PC-3 (cell line): ENCODE measurements around the gene ROR1. TPM values are rescaled to one million over a fixed set of nuclear protein-coding genes. Genes with fewer than 3 reads are reported as not detected.
"Not testable (repeated sequence)": the region's sequence is repeated elsewhere in the genome, so short reads cannot be mapped to it uniquely, and the experiment has no call there.

Source experiments
- ATAC-seq: fragments of 200-7000 bp; cut with Tn5 transposase; 2 replicates; pipeline ENCODE4 v1.9.1; 2020; ENCODE audit warnings: mild to moderate bottlenecking, moderate library complexity
- BruUV-seq: library from RNA; stranded (reverse); fragments of 400-500 nt; replicated peaks from 2 replicates; lab custom pipeline; 2021; lab: Mats Ljungman, UMichigan
- CTCF ChIA-PET: fragments of 300-600 bp; sonication (Branson Sonifier 250); formaldehyde crosslinking; loops from one replicate; lab custom pipeline; 2022; ENCODE audit warnings: antibody characterized with exemption; lab: Charles Lee
- POLR2A ChIA-PET: fragments of 300-600 bp; sonication (Branson Sonifier 250); formaldehyde crosslinking; loops from one replicate; lab custom pipeline; 2022; ENCODE audit warnings: antibody characterized with exemption; ENCODE audit not compliant: unreplicated experiment; lab: Charles Lee
- DNase-seq: peaks from one replicate; pipeline ENCODE4 v3.0.0-alpha.2; 2015
- H2AFZ ChIP-seq: fragments of 300-600 bp; sonication (generic); 2 replicates; pipeline ENCODE4 v1.6.0; 2016; ENCODE audit warnings: antibody characterized with exemption, low read length
- H3F3A ChIP-seq: fragments of 300-600 bp; sonication (generic); one replicate; pipeline ENCODE4 v1.6.0; 2017; ENCODE audit warnings: antibody characterized with exemption, low read length, control low read depth, mild to moderate bottlenecking; ENCODE audit not compliant: unreplicated experiment
- H3K27ac ChIP-seq: fragments of 300-600 bp; sonication (generic); 2 replicates; pipeline ENCODE4 v1.5.1; 2016; ENCODE audit warnings: mild to moderate bottlenecking, low read length
- H3K27me3 ChIP-seq: fragments of 300-600 bp; sonication (generic); 2 replicates; pipeline ENCODE4 v1.6.1; 2016; ENCODE audit warnings: low read length, mixed read lengths
- H3K36me3 ChIP-seq: fragments of 300-600 bp; sonication (generic); 2 replicates; pipeline ENCODE4 v1.6.1; 2016; ENCODE audit warnings: low read depth, mixed run types, low read length, mixed read lengths
- H3K4me1 ChIP-seq: fragments of 300-600 bp; sonication (generic); 2 replicates; pipeline ENCODE4 v1.5.1; 2016; ENCODE audit warnings: low read length; ENCODE audit not compliant: insufficient read depth
- H3K4me2 ChIP-seq: fragments of 300-600 bp; sonication (generic); 2 replicates; pipeline ENCODE4 v1.6.0; 2016; ENCODE audit warnings: low read length
- H3K4me3 ChIP-seq: fragments of 300-600 bp; sonication (generic); 2 replicates; pipeline ENCODE4 v1.5.1; 2016; ENCODE audit warnings: mild to moderate bottlenecking, low read length, mixed read lengths
- H3K79me2 ChIP-seq: fragments of 300-600 bp; sonication (generic); 2 replicates; pipeline ENCODE4 v1.6.1; 2017; ENCODE audit warnings: low read length, mixed read lengths
- H3K9ac ChIP-seq: fragments of 300-600 bp; sonication (generic); 2 replicates; pipeline ENCODE4 v1.6.0; 2016; ENCODE audit warnings: mild to moderate bottlenecking, low read length
- H3K9me2 ChIP-seq: fragments of 300-600 bp; sonication (generic); replicated peaks from 2 replicates; pipeline ENCODE4 v1.6.1; 2016; ENCODE audit warnings: mixed run types, low read length, mixed read lengths
- H3K9me3 ChIP-seq: fragments of 300-600 bp; sonication (generic); 2 replicates; pipeline ENCODE4 v1.6.1; 2016; ENCODE audit warnings: low read length, mixed read lengths
- H4K20me1 ChIP-seq: fragments of 300-600 bp; sonication (generic); 2 replicates; pipeline ENCODE4 v1.6.1; 2016; ENCODE audit warnings: low read length, mixed read lengths
- EZH2 ChIP-seq: fragments of 300-600 bp; sonication (generic); IDR thresholded peaks from one replicate; pipeline ENCODE4 v1.6.1; 2017; ENCODE audit warnings: antibody characterized with exemption, mild to moderate bottlenecking, low read length; ENCODE audit not compliant: unreplicated experiment
- EZH2phosphoT487 ChIP-seq: fragments of 300-600 bp; sonication (generic); IDR thresholded peaks from 2 replicates; pipeline ENCODE4 v1.6.1; 2018; ENCODE audit warnings: mild to moderate bottlenecking, antibody characterized with exemption, low read length, borderline replicate concordance
- intact Hi-C: fragments of 100-400 bp; cut with micrococcal nuclease; formaldehyde crosslinking; loops from 2 replicates; pipeline ENCODE4 v1.9.0; 2023
- total RNA-seq: library from RNA; depleted of rRNA; stranded (reverse); fragments of >200 nt; gene quantifications from 2 replicates; pipeline ENCODE4 v1.2.3, GENCODE V29; 2014
- TF ChIP-seq, protein P1 (sequence below): fragments of 300-600 bp; sonication (generic); conservative IDR thresholded peaks from 2 replicates; pipeline ENCODE4 v1.5.1; 2017; ENCODE audit warnings: antibody characterized with exemption, low read depth, mild to moderate bottlenecking, low read length

Gene ROR1
- total RNA-seq, 1 experiment from 2014 or later: 16.5 TPM

DNA sequence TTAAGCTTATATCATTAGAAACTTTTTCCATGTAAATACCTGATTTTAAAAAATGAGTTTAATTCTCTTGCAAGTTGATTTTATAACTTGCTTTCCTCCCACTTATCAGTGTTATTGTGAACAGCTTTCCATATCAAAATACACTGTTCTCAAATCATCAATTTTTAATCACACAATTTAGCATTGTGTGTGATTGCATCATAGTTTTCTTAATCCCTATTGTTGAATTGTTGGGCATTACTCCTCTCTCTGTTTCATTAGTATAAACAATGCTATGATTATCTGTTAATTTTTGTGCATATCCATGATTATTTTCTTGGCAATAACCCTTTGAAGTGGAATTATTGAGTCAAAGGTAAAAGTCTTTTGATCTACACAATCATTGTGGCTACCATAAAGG, 48.7 kb downstream of the ROR1 start:
- Histone ChIP-seq H4K20me1 (peaks cover 19% of the 10 kb centered on the region; the same call in 1 of the 2 replicates), H3F3A (no peaks in the 10 kb centered on the region), H3K4me1 (peaks cover 27% of the 10 kb centered on the region), H2AFZ (no peak overlapping the region), H3K27me3 (no peaks in the 10 kb centered on the region), H3K9me2 (no peaks in the 10 kb centered on the region), H3K36me3 (no peaks in the 10 kb centered on the region), H3K79me2 (peaks cover 74% of the 10 kb centered on the region), H3K9ac (no peak overlapping the region), H3K4me2 (no peak overlapping the region), H3K27ac (no peak overlapping the region), H3K9me3 (no peaks in the 10 kb centered on the region), H3K4me3 (no peak overlapping the region)
- intact Hi-C loops: loop anchor here (5.0 kb wide), 1 partner anchor 45 kb away; no protein-coding TSS in a partner anchor
- TF ChIP-seq, protein P1, sequence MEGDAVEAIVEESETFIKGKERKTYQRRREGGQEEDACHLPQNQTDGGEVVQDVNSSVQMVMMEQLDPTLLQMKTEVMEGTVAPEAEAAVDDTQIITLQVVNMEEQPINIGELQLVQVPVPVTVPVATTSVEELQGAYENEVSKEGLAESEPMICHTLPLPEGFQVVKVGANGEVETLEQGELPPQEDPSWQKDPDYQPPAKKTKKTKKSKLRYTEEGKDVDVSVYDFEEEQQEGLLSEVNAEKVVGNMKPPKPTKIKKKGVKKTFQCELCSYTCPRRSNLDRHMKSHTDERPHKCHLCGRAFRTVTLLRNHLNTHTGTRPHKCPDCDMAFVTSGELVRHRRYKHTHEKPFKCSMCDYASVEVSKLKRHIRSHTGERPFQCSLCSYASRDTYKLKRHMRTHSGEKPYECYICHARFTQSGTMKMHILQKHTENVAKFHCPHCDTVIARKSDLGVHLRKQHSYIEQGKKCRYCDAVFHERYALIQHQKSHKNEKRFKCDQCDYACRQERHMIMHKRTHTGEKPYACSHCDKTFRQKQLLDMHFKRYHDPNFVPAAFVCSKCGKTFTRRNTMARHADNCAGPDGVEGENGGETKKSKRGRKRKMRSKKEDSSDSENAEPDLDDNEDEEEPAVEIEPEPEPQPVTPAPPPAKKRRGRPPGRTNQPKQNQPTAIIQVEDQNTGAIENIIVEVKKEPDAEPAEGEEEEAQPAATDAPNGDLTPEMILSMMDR: no peak
- TF ChIP-seq EZH2 (no peak), EZH2phosphoT487 (no peak)
- ATAC-seq (no peak), DNase-seq (no peak)
- CTCF ChIA-PET: no interaction called here
- POLR2A ChIA-PET: no interaction called here
- no TSS peak for BruUV-seq

DNA sequence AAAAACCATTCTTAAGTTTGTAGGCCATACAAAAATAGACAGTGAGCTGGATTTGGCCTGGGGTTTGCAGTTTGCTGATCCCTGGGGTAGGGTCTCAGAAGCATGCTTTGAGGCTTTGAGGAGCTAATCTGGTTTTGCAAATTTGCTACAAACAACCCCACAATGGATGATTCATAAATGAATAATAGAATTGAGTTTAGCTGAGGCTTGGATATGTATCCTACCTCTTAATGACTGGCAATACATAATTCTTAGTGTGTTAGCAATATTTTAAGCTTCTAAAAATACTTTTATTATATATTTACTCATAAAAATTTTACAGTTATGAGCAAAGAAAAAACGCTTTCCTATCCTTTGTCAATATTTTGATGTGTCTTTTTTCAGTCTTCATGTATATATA, 50.6 kb downstream of the ROR1 start:
- peak; percentile 86 for ATAC-seq
- peaks cover 23% of the 10 kb centered on the region; the same call in 1 of the 2 replicates for H4K20me1 ChIP-seq
- CTCF ChIA-PET: interaction anchor here (0.6 to 1.2 kb wide), 2 partner anchors 76 to 133 kb away, joined by 4 read pairs; no protein-coding TSS in a partner anchor
- DNase-seq: peak; percentile 65
- BruUV-seq: no TSS peak
- intact Hi-C loops: loop anchor here (5.0 kb wide), 1 partner anchor 47 kb away; no protein-coding TSS in a partner anchor
- peak overlapping the region; percentile 35 for H3K27ac ChIP-seq
- H3K79me2 ChIP-seq: peaks cover 71% of the 10 kb centered on the region
- no peaks in the 10 kb centered on the region for H3K9me3 ChIP-seq
- H3K4me2 ChIP-seq: peak overlapping the region; percentile 51
- no peaks in the 10 kb centered on the region for H3K27me3 ChIP-seq
- H3K36me3 ChIP-seq: no peaks in the 10 kb centered on the region
- no peaks in the 10 kb centered on the region for H3K9me2 ChIP-seq
- no peak overlapping the region for H2AFZ ChIP-seq
- POLR2A ChIA-PET: interaction anchor here (0.6 kb wide), 1 partner anchor 123 kb away, joined by 6 read pairs; no protein-coding TSS in a partner anchor
- TF ChIP-seq, protein P1: no peak
- no peak for TF ChIP-seq EZH2phosphoT487
- no peak for TF ChIP-seq EZH2
- H3K9ac ChIP-seq: no peak overlapping the region
- H3F3A ChIP-seq: no peaks in the 10 kb centered on the region
- no peak overlapping the region for H3K4me3 ChIP-seq
- H3K4me1 ChIP-seq: peaks cover 27% of the 10 kb centered on the region

DNA sequence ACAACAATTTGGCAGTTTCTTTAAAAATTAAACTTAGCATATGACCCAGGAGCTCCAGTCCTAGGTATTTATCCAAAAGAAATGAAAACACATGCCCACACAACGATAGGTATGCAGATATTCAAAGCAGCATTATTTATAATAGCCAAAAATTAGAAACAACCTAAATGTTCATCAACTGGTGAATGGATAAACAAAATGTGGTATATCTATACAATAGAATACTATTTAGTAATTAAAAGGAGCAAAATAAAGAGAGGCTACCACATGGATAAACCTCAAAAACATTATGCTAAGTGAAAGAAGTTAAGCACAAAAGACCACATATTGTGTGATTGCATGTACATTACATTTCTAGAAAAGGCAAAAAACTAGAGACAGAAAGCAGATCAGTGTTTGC, 51.3 kb downstream of the ROR1 start:
- ChIA-PET POLR2A (no interaction called here), CTCF (interaction anchor here (1.2 kb wide), 1 partner anchor 133 kb away, joined by 4 read pairs; no protein-coding TSS in a partner anchor)
- no TSS peak for BruUV-seq
- intact Hi-C loops: no loop called here
- Histone ChIP-seq H3K9me2 (no peaks in the 10 kb centered on the region), H3K27me3 (no peaks in the 10 kb centered on the region), H3K9ac (no peak overlapping the region), H3K4me1 (peaks cover 27% of the 10 kb centered on the region), H3K4me3 (no peak overlapping the region), H3K36me3 (no peaks in the 10 kb centered on the region), H4K20me1 (peaks cover 18% of the 10 kb centered on the region; the same call in 1 of the 2 replicates), H3K9me3 (no peaks in the 10 kb centered on the region), H3K79me2 (peaks cover 67% of the 10 kb centered on the region), H3F3A (no peaks in the 10 kb centered on the region), H2AFZ (no peak overlapping the region), H3K4me2 (peak overlapping the region; percentile 51), H3K27ac (peak overlapping the region; percentile 44)
- DNase-seq (no peak), ATAC-seq (no peak)
- TF ChIP-seq EZH2: no peak
- TF ChIP-seq, protein P1: no peak
- TF ChIP-seq EZH2phosphoT487: no peak

DNA sequence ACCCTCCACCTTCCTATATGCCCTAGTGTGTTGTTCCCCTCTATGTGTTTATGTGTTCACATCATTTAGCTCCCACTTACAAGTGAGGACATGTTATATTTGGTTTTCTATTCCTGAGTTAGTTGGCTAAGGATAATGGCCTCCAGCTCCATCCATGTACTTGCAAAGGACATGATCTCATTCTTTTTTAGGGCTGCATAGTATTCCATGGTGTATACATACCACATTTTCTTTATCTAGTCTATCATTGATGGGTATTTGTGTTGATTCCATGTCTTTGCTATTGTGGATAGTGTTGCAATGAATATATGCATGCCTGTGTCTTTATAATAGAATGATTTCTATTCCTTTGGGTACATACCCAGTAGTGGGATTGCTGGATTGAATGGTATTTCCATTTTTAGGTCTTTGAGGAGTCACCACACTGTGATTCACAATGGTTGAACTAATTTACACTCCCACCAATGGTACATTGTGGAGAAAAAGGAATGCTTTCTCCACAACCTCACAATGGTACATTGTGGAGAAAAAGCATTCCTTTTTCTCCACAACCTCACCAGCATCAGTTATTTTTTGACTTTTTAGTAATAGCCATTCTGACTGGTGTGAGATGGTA, 52.5 kb downstream of the ROR1 start:
- H3K79me2 ChIP-seq: peaks cover 60% of the 10 kb centered on the region
- H3F3A ChIP-seq, ATAC-seq, H3K9me3 ChIP-seq, H3K9ac ChIP-seq, intact Hi-C loops, H3K27ac ChIP-seq, BruUV-seq, H3K27me3 ChIP-seq, H3K9me2 ChIP-seq, DNase-seq, H2AFZ ChIP-seq, H3K36me3 ChIP-seq, POLR2A ChIA-PET, CTCF ChIA-PET, H3K4me2 ChIP-seq, H3K4me3 ChIP-seq: not testable (repeated sequence)
- H4K20me1 ChIP-seq: peaks cover 16% of the 10 kb centered on the region; the same call in 1 of the 2 replicates
- peaks cover 23% of the 10 kb centered on the region for H3K4me1 ChIP-seq
